Tibial artery (tissue), 4 donors: ENCODE results near the gene PTPRD.

Experiments used
- DNase-seq, 2 donors: peaks; one replicate each; pipeline ENCODE4 v3.0.0-alpha.2; 2019
- H3K27ac ChIP-seq, 2 donors: fragments of 200-600 bp; sonication (generic) in 1 of 2; 1 replicate in 1 of 2; 2 replicates in 1 of 2; pipeline ENCODE4 v1.5.1; 2018 to 2019; ENCODE audit warnings: mild to moderate bottlenecking in 1 of 2
- H3K27me3 ChIP-seq, 2 donors: fragments of 200-600 bp; sonication (generic) in 1 of 2; one replicate each; pipeline versions ENCODE4 v1.5.1 to v1.6.0; 2016 to 2019
- H3K36me3 ChIP-seq, 3 donors: fragments of 200-600 bp; sonication (generic) in 2 of 3; one replicate each; pipeline ENCODE4 v1.5.1; 2016 to 2019; ENCODE audit warnings: mild to moderate bottlenecking in 2 of 3
- H3K4me1 ChIP-seq, 4 donors: fragments of 200-600 bp; sonication (generic) in 2 of 4; 1 replicate in 3 of 4; 2 replicates in 1 of 4; pipeline ENCODE4 v1.5.1; 2016 to 2019
- H3K4me3 ChIP-seq, 2 donors: fragments of 200-600 bp; sonication (generic) in 1 of 2; 1 replicate in 1 of 2; 2 replicates in 1 of 2; pipeline ENCODE4 v1.5.1; 2018 to 2019; ENCODE audit warnings: mild to moderate bottlenecking in 2 of 2
- H3K9me3 ChIP-seq, 3 donors: fragments of 200-600 bp; sonication (generic) in 1 of 3; one replicate each; pipeline ENCODE4 v1.5.1; 2016 to 2019
- CTCF ChIP-seq, 2 experiments: fragments of 200-600 bp in 1 of 2; fragments of 450-650 bp in 1 of 2; IDR thresholded peaks; one replicate each; pipeline ENCODE4 v1.5.1; 2017 to 2019; ENCODE audit warnings: antibody characterized with exemption in 2 of 2, mild to moderate bottlenecking in 1 of 2, moderate library complexity in 1 of 2
- intact Hi-C: fragments of 100-400 bp; cut with DNase I; formaldehyde crosslinking; loops from one replicate; pipeline ENCODE4 v1.15.0; 2023; ENCODE audit warnings: low total_unique reads

Gene PTPRD

GRCh38 chr9:8713811-8714165 is 1899.0 kb downstream of the PTPRD start:
- Histone ChIP-seq H3K4me1 (peaks cover 0 to 11% (median 4%) of the 10 kb centered on the region in 4 donors), H3K36me3 (no peaks in the 10 kb centered on the region), H3K27me3 (no peaks in the 10 kb centered on the region), H3K4me3 (no peak overlapping the region), H3K9me3 (no peaks in the 10 kb centered on the region), H3K27ac (no peak overlapping the region)
- no peak for TF ChIP-seq CTCF (IDR thresholded peaks at IDR 0.05)
- no peak for DNase-seq
- intact Hi-C loops = no loop called here

GRCh38 chr9:8713149-8713810 is 1899.5 kb downstream of the PTPRD start:
- Histone ChIP-seq H3K9me3 (no peaks in the 10 kb centered on the region), H3K27me3 (no peaks in the 10 kb centered on the region), H3K27ac (no peak overlapping the region), H3K36me3 (no peaks in the 10 kb centered on the region), H3K4me3 (no peak overlapping the region), H3K4me1 (peaks cover 0 to 8% (median 3%) of the 10 kb centered on the region in 4 donors)
- DNase-seq = no peak
- intact Hi-C loops = no loop called here
- TF ChIP-seq CTCF (IDR thresholded peaks at IDR 0.05) = no peak

GRCh38 chr9:8709731-8710130 is 1903.1 kb downstream of the PTPRD start:
- no peak for DNase-seq
- H3K27me3 ChIP-seq = no peaks in the 10 kb centered on the region
- no peaks in the 10 kb centered on the region for H3K9me3 ChIP-seq
- intact Hi-C loops = no loop called here
- no peaks in the 10 kb centered on the region for H3K36me3 ChIP-seq
- no peak overlapping the region for H3K27ac ChIP-seq
- H3K4me3 ChIP-seq = no peak overlapping the region
- no peak for TF ChIP-seq CTCF (IDR thresholded peaks at IDR 0.05)
- no peaks in the 10 kb centered on the region for H3K4me1 ChIP-seq

GRCh38 chr9:8708728-8709127 is 1904.1 kb downstream of the PTPRD start:
- no peaks in the 10 kb centered on the region for H3K36me3 ChIP-seq
- intact Hi-C loops = no loop called here

GRCh38 chr9:8706998-8707397 is 1905.8 kb downstream of the PTPRD start:
- Histone ChIP-seq H3K4me1 (no peaks in the 10 kb centered on the region), H3K4me3 (no peak overlapping the region), H3K36me3 (no peaks in the 10 kb centered on the region), H3K27me3 (no peaks in the 10 kb centered on the region), H3K9me3 (no peaks in the 10 kb centered on the region), H3K27ac (no peak overlapping the region)
- DNase-seq = no peak
- intact Hi-C loops = no loop called here
- TF ChIP-seq CTCF (IDR thresholded peaks at IDR 0.05) = no peak

More at GRCh38 chr9:8708728-8709127, 1904.1 kb downstream of the PTPRD start:
- no peaks in the 10 kb centered on the region for H3K9me3 ChIP-seq
- no peaks in the 10 kb centered on the region for H3K4me1 ChIP-seq
- no peak for DNase-seq
- H3K27ac ChIP-seq = no peak overlapping the region
- no peak for TF ChIP-seq CTCF (IDR thresholded peaks at IDR 0.05)
- H3K4me3 ChIP-seq = no peak overlapping the region
- no peaks in the 10 kb centered on the region for H3K27me3 ChIP-seq

GRCh38 chr9:8706531-8706930 is 1906.3 kb downstream of the PTPRD start:
- Histone ChIP-seq H3K4me3 (no peak overlapping the region), H3K9me3 (no peaks in the 10 kb centered on the region), H3K27ac (no peak overlapping the region), H3K36me3 (no peaks in the 10 kb centered on the region), H3K4me1 (no peaks in the 10 kb centered on the region), H3K27me3 (no peaks in the 10 kb centered on the region)
- no peak for DNase-seq
- intact Hi-C loops = no loop called here
- no peak for TF ChIP-seq CTCF (IDR thresholded peaks at IDR 0.05)
